K562 (cell line): ENCODE measurements around the gene CLSTN2. TPM values are rescaled to one million over a fixed set of nuclear protein-coding genes. Genes with fewer than 3 reads are reported as not detected.

Experiments
- ATAC-seq: fragments of 200-7000 bp; cut with Tn5 transposase; 3 replicates; pipeline ENCODE4 v1.9.1; 2020; ENCODE audit warnings: moderate library complexity
- BruUV-seq: library from RNA; stranded (reverse); fragments of 400-500 nt; replicated peaks from 2 replicates; lab custom pipeline; 2021; lab: Mats Ljungman, UMichigan
- CTCF ChIA-PET: fragments of 300-600 bp; formaldehyde crosslinking; extraction: SDS; loops from one replicate; lab custom pipeline; 2021; ENCODE audit warnings: low intra/inter-chr PET ratio; lab: Yijun Ruan, JAX
- POLR2A ChIA-PET: fragments of 300-600, 350-650 bp; sonication (Branson Sonifier 250); formaldehyde crosslinking; extraction: SDS; loops from one replicate; lab custom pipeline; 2021; ENCODE audit warnings: antibody characterized with exemption, inconsistent platforms; lab: Yijun Ruan, JAX
- DNase-seq, 4 experiments: peaks; one replicate each; pipeline versions ENCODE4 v3.0.0 to v3.0.0-alpha.2; 2011 to 2018; ENCODE audit warnings: low spot score in 3 of 4, mixed read lengths in 3 of 4; ENCODE audit errors: extremely low read depth in 1 of 4
- FAIRE-seq: peaks from 2 replicates; lab custom pipeline; 2011; peaks lifted over from hg19 to GRCh38; lab: Jason Lieb, UNC
- H2AFZ ChIP-seq: 2 replicates; pipeline ENCODE4 v1.6.0; 2011; ENCODE audit warnings: low read depth, low read length, control low read depth, inconsistent platforms
- H3K27ac ChIP-seq: fragments of 200-600 bp; 3 replicates; pipeline ENCODE4 v1.8.0; 2011; ENCODE audit warnings: low read depth, mild to moderate bottlenecking, control low read depth, inconsistent platforms, low read length, moderate library complexity, mixed read lengths; ENCODE audit errors: extremely low read depth
- H3K27me3 ChIP-seq, 2 experiments: fragments of 300-600 bp in 1 of 2; 2 replicates in 1 of 2; 3 replicates in 1 of 2; pipeline versions ENCODE4 v1.6.0 to v1.8.0; 2011; ENCODE audit warnings: inconsistent platforms in 2 of 2, low read length in 2 of 2, mild to moderate bottlenecking in 1 of 2, mixed read lengths in 1 of 2, moderate library complexity in 1 of 2; ENCODE audit not compliant: control insufficient read depth in 2 of 2, insufficient read depth in 2 of 2
- H3K36me3 ChIP-seq: fragments of 300-600 bp; 3 replicates; pipeline ENCODE4 v1.8.0; 2011; ENCODE audit warnings: mild to moderate bottlenecking, low read length, inconsistent platforms; ENCODE audit not compliant: control insufficient read depth, insufficient read depth
- H3K4me1 ChIP-seq, 2 experiments: fragments of 200-600 bp in 1 of 2; replicated peaks in 1 of 2; 2 replicates in 1 of 2; 3 replicates in 1 of 2; pipeline versions ENCODE4 v1.5.1 to v1.8.0; 2011; ENCODE audit warnings: inconsistent platforms in 2 of 2, low read length in 2 of 2, mild to moderate bottlenecking in 1 of 2, mixed read lengths in 1 of 2, moderate library complexity in 1 of 2; ENCODE audit not compliant: control insufficient read depth in 2 of 2, insufficient read depth in 2 of 2
- H3K4me2 ChIP-seq: 2 replicates; pipeline ENCODE4 v1.6.1; 2011; ENCODE audit warnings: low read length, control low read depth, inconsistent platforms, mixed read lengths; ENCODE audit not compliant: insufficient read depth
- H3K4me3 ChIP-seq: fragments of 200-600 bp; sonication (generic), shearing (Covaris generic); 2 replicates; pipeline ENCODE4 v1.5.1; 2016; ENCODE audit warnings: control low read depth, inconsistent platforms
- H3K79me2 ChIP-seq: fragments of 200-600 bp; 3 replicates; pipeline ENCODE4 v1.8.0; 2011; ENCODE audit warnings: low read length, inconsistent platforms; ENCODE audit not compliant: control insufficient read depth, insufficient read depth
- H3K9ac ChIP-seq, 2 experiments: 2 replicates each; pipeline versions ENCODE4 v1.6.0 to v1.6.1; 2011; ENCODE audit warnings: low read depth in 2 of 2, low read length in 2 of 2, control low read depth in 1 of 2, inconsistent platforms in 1 of 2, mild to moderate bottlenecking in 1 of 2, mixed read lengths in 1 of 2; ENCODE audit not compliant: insufficient read depth in 1 of 2
- H3K9me1 ChIP-seq: one replicate; pipeline ENCODE4 v1.6.0; 2011; ENCODE audit warnings: inconsistent platforms, mild to moderate bottlenecking, low read length, moderate library complexity; ENCODE audit not compliant: control insufficient read depth, insufficient read depth
- H3K9me3 ChIP-seq: replicated peaks from 2 replicates; pipeline ENCODE4 v1.5.1; 2011; ENCODE audit warnings: low read depth, low read length, inconsistent platforms; ENCODE audit not compliant: control insufficient read depth, insufficient read depth
- H4K20me1 ChIP-seq: replicated peaks from 2 replicates; pipeline ENCODE4 v1.6.1; 2011; ENCODE audit warnings: low read length, inconsistent platforms, mixed read lengths; ENCODE audit not compliant: control insufficient read depth, insufficient read depth
- HOMEZ ChIP-seq: fragments of 250-450 bp; sonication (Bioruptor Pico); IDR thresholded peaks from 2 replicates; pipeline ENCODE4 v1.4.0; 2020; ENCODE audit warnings: mild to moderate bottlenecking, moderate library complexity
- KDM5B ChIP-seq: fragments of 200-600 bp; sonication (generic); IDR thresholded peaks from 2 replicates; pipeline ENCODE4 v1.6.1; 2012; ENCODE audit warnings: low read depth, mild to moderate bottlenecking, moderate library complexity, low read length, control low read depth, inconsistent platforms; ENCODE audit not compliant: insufficient replicate concordance
- RBM17 ChIP-seq: fragments of 200-400 bp; formaldehyde crosslinking; IDR thresholded peaks from 2 replicates; pipeline ENCODE4 v1.6.1; 2017; ENCODE audit warnings: low read depth, mild to moderate bottlenecking, low read length, borderline replicate concordance
- ZBED1 ChIP-seq: IDR thresholded peaks from 2 replicates; pipeline ENCODE4 v1.6.1; 2014
- ZKSCAN3 ChIP-seq: fragments of 250-450 bp; sonication (Bioruptor Pico); IDR thresholded peaks from 2 replicates; pipeline ENCODE4 v1.4.0; 2020
- ZKSCAN8 ChIP-seq: fragments of 200-800 bp; sonication (Bioruptor generic); IDR thresholded peaks from 2 replicates; pipeline ENCODE4 v1.6.1; 2016; ENCODE audit warnings: missing genetic modification characterization, missing compliant biosample characterization
- ZNF764 ChIP-seq: fragments of 250-450 bp; sonication (Bioruptor Pico); IDR thresholded peaks from 2 replicates; pipeline ENCODE4 v1.4.0; 2020; ENCODE audit warnings: low read depth, mild to moderate bottlenecking, moderate library complexity
- WGBS: fragments of 100-300 bp; shearing (Covaris generic); methylation state at CpG from one replicate; pipeline ENCODE4 v1.1.6; 2016; ENCODE audit warnings: low coverage, mixed read lengths; ENCODE audit not compliant: insufficient coverage; ENCODE audit errors: missing lambda C conversion rate; 5-methylcytosine and 5-hydroxymethylcytosine counted together
- in situ Hi-C: fragments of 300-500 bp; cut with MboI; formaldehyde crosslinking; loops from 4 replicates; pipeline ENCODE4 v1.15.0; 2018; ENCODE audit warnings: inconsistent platforms, mixed read lengths
- intact Hi-C: fragments of 100-400 bp; cut with micrococcal nuclease; formaldehyde crosslinking; loops from 2 replicates; pipeline ENCODE4 v1.14.2; 2022
- polyA plus RNA-seq, 8 experiments: library from polyadenylated mRNA; depleted of rRNA in 4 of 8; stranded (reverse) in 5 of 8; unstranded in 3 of 8; fragments of >200 nt; fragmentation: Nextera tagmentation in 2 of 8; fragmentation: Illumina TruSeq in 1 of 8; extraction: Ambion mirVana in 2 of 8; extraction: Trizol in 1 of 8; gene quantifications; 2 replicates each; pipeline versions ENCODE4 v1.2.1 to v1.2.3, GENCODE V29; 2011 to 2014; ENCODE audit warnings: inconsistent platforms in 1 of 8, missing spikeins in 1 of 8
- total RNA-seq, 7 experiments: library from RNA; depleted of rRNA in 6 of 7; stranded (reverse); fragments of >200 nt in 6 of 7; fragmentation: Illumina TruSeq in 2 of 7; extraction: Trizol in 2 of 7; gene quantifications; 2 replicates each; pipeline versions ENCODE4 v1.2.1 to v1.2.3, GENCODE V29; 2011 to 2021; ENCODE audit warnings: low replicate concordance in 1 of 7
- TF ChIP-seq, protein P1 (sequence below): fragments of 250-450 bp; sonication (Bioruptor Pico); IDR thresholded peaks from 2 replicates; pipeline ENCODE4 v1.4.0; 2020; ENCODE audit warnings: mild to moderate bottlenecking, moderate library complexity
- TF ChIP-seq, protein P2 (sequence below): sonication (generic); formaldehyde crosslinking; IDR thresholded peaks from 2 replicates; pipeline ENCODE4 v1.9.0; 2022; ENCODE audit warnings: mild to moderate bottlenecking, missing genetic modification reagents

CLSTN2 gene
- total and polyA plus RNA-seq, 9 of the 15 experiments (the other 6 are each of a cell fraction or from before 2014, with no cell fraction given): 0.02 to 0.04 (median 0.04) TPM; not detected in 6

DNA sequence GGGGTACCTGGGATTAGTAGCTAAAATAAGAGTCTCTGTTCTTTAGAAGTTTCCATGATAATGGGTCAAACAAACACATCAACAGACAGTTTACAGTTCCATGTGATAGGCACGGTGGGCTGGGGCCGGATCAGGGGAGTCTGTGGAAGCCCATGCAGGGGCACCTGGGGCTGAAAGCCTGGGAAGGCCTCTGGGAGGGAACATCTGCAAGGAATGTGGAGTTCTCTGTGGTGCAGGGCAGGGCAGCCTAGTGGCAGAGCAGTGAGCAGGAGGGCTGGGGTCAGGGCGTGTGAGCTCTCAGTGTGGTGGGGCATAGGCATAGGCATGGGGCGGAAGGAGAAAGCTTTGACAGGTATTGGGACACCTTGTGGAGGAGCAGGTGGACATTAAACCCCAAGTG lies 535.2 kb downstream of the CLSTN2 start (continued):
- TF ChIP-seq, protein P1, sequence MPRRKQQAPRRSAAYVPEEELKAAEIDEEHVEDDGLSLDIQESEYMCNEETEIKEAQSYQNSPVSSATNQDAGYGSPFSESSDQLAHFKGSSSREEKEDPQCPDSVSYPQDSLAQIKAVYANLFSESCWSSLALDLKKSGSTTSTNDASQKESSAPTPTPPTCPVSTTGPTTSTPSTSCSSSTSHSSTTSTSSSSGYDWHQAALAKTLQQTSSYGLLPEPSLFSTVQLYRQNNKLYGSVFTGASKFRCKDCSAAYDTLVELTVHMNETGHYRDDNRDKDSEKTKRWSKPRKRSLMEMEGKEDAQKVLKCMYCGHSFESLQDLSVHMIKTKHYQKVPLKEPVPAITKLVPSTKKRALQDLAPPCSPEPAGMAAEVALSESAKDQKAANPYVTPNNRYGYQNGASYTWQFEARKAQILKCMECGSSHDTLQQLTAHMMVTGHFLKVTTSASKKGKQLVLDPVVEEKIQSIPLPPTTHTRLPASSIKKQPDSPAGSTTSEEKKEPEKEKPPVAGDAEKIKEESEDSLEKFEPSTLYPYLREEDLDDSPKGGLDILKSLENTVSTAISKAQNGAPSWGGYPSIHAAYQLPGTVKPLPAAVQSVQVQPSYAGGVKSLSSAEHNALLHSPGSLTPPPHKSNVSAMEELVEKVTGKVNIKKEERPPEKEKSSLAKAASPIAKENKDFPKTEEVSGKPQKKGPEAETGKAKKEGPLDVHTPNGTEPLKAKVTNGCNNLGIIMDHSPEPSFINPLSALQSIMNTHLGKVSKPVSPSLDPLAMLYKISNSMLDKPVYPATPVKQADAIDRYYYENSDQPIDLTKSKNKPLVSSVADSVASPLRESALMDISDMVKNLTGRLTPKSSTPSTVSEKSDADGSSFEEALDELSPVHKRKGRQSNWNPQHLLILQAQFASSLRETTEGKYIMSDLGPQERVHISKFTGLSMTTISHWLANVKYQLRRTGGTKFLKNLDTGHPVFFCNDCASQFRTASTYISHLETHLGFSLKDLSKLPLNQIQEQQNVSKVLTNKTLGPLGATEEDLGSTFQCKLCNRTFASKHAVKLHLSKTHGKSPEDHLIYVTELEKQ: no peak
- TF ChIP-seq ZBED1: no peak
- TF ChIP-seq HOMEZ (CRISPR knock-in tag): no peak
- TF ChIP-seq ZKSCAN3 (CRISPR knock-in tag): no peak
- no peak for TF ChIP-seq ZKSCAN8 (CRISPR knock-in tag)
- no peak for TF ChIP-seq KDM5B

DNA sequence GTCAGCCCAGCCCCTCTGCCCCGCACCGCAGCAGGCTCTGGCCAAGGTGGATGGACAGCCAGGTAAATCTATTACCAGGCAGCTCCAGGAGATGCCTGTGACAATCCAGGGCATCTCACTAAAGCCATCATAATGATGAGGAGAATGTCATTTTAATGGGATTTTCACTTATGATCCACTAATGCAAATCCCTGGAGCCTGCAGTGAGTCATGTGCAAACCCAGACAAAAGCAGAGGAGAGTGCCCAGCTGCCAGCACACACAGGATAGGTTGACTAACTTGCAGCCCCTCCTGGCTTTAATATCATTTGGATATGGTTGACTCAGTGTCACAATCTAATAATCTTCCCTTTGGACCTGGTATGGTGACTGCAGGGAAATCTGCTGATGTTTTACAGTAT lies 536.0 kb downstream of the CLSTN2 start:
- H3K4me2 ChIP-seq: no peak overlapping the region
- 4% methylated on average over 2 of the region's 2 CpGs for WGBS
- no peaks in the 10 kb centered on the region for H3K9me1 ChIP-seq
- BruUV-seq: no TSS peak
- FAIRE-seq (no peak), DNase-seq (no peak), ATAC-seq (no peak)
- intact Hi-C loops: no loop called here
- no peak overlapping the region for H3K27ac ChIP-seq
- no peaks in the 10 kb centered on the region for H3K79me2 ChIP-seq
- in situ Hi-C loops: no loop called here
- ChIA-PET POLR2A (no interaction called here), CTCF (no interaction called here)
- no peak overlapping the region for H3K9ac ChIP-seq
- H2AFZ ChIP-seq: no peak overlapping the region
- H4K20me1 ChIP-seq: no peaks in the 10 kb centered on the region
- H3K36me3 ChIP-seq: no peaks in the 10 kb centered on the region
- H3K9me3 ChIP-seq: no peaks in the 10 kb centered on the region
- H3K4me1 ChIP-seq: no peaks in the 10 kb centered on the region
- TF ChIP-seq, protein P2, sequence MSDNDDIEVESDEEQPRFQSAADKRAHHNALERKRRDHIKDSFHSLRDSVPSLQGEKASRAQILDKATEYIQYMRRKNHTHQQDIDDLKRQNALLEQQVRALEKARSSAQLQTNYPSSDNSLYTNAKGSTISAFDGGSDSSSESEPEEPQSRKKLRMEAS (CRISPR knock-in tag): no peak
- TF ChIP-seq RBM17 (no peak), ZNF764 (CRISPR knock-in tag) (no peak)
- peaks cover 0 to 6% of the 10 kb centered on the region in 2 experiments; a peak in 1 of 5 replicates for H3K27me3 ChIP-seq
- H3K4me3 ChIP-seq: no peak overlapping the region
